Measurements from ENCODE around the gene GSE1. TPM values are rescaled to one million over a fixed set of nuclear protein-coding genes. Genes with fewer than 3 reads are reported as not detected.

The GSE1 gene
- total RNA-seq, 1 experiment from 2014 or later: 42.7 TPM

GRCh38 chr16:85707528-85708095 is 94.5 kb downstream of the GSE1 start:
- no peak overlapping the region for H3K4me3 ChIP-seq
- H3K27ac ChIP-seq: no peak overlapping the region
- H3K36me3 ChIP-seq: no peaks in the 10 kb centered on the region
- H3K27me3 ChIP-seq (replicated peaks): no peaks in the 10 kb centered on the region
- no peaks in the 10 kb centered on the region for H3K4me1 ChIP-seq (replicated peaks)
- H3K9me3 ChIP-seq (replicated peaks): peaks cover 9% of the 10 kb centered on the region
- no peak for DNase-seq (ENCODE audit: low read depth in 1 of 2, low spot score in 2 of 2)

- H3K27ac ChIP-seq: no peak overlapping the region
- H3K9me3 ChIP-seq (replicated peaks): peaks cover 9% of the 10 kb centered on the region
- no peak overlapping the region for H3K4me3 ChIP-seq
- H3K27me3 ChIP-seq (replicated peaks): no peaks in the 10 kb centered on the region
- no peaks in the 10 kb centered on the region for H3K36me3 ChIP-seq
- no peak for DNase-seq (ENCODE audit: low read depth in 1 of 2, low spot score in 2 of 2)
- H3K4me1 ChIP-seq (replicated peaks): no peaks in the 10 kb centered on the region
These were observed 95.2 kb downstream of the GSE1 start for GRCh38 chr16:85708338-85708737.

DNA sequence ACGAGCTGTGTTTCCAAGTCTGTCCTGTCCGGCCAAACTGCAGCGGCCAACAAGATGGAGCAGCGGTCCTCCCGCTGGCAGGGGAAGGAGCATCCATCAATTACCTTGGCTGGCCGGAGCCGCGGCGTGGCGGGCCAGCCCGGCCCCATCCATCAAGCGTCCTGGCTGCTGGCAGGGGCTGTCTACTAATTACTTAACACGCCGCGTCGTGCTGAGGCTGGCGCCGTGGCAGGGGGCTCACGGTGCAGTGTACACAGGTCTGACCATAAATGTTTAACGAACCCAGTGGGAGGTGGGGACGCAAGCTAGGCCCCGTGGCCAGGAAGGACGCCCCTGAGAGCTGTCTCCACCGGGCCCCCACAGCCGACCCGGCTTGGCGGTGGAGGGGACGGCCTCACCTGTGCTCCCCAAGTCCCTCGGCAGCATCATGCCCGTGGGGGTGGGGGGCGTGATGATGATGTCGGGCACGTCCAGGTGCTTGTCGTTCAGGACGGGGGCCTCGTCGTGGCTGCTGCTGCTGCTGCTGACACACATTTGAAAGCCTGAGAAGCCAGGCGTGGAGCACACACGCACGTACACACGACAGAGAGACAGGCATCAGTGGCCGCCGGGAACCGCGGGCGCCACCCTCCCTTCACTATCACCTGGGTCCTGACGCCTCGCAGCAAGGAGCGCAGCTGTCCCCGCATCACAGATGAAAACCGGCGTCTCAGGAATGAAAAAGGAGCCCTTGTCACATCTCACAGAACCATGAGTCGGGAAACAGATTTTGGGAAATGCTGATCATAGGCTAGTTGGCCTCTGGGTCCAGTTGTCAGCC is 96.9 kb downstream of the GSE1 start:
- H3K9me3 ChIP-seq (replicated peaks): peaks cover 9% of the 10 kb centered on the region
- no peaks in the 10 kb centered on the region for H3K27me3 ChIP-seq (replicated peaks)
- H3K4me1 ChIP-seq (replicated peaks): no peaks in the 10 kb centered on the region
- H3K4me3 ChIP-seq: no peak overlapping the region
- H3K27ac ChIP-seq: no peak overlapping the region
- no peak for DNase-seq (ENCODE audit: low read depth in 1 of 2, low spot score in 2 of 2)
- no peaks in the 10 kb centered on the region for H3K36me3 ChIP-seq

GRCh38 chr16:85710732-85711131 is 97.6 kb downstream of the GSE1 start:
- no peak overlapping the region for H3K4me3 ChIP-seq
- no peaks in the 10 kb centered on the region for H3K27me3 ChIP-seq (replicated peaks)
- peaks cover 9% of the 10 kb centered on the region for H3K9me3 ChIP-seq (replicated peaks)
- H3K4me1 ChIP-seq (replicated peaks): no peaks in the 10 kb centered on the region
- H3K36me3 ChIP-seq: no peaks in the 10 kb centered on the region
- no peak for DNase-seq (ENCODE audit: low read depth in 1 of 2, low spot score in 2 of 2)
- no peak overlapping the region for H3K27ac ChIP-seq

- H3K27ac ChIP-seq: no peak overlapping the region
- DNase-seq (ENCODE audit: low read depth in 1 of 2, low spot score in 2 of 2): no peak
- peaks cover 9% of the 10 kb centered on the region for H3K9me3 ChIP-seq (replicated peaks)
- H3K4me3 ChIP-seq: no peak overlapping the region
- no peaks in the 10 kb centered on the region for H3K27me3 ChIP-seq (replicated peaks)
- H3K36me3 ChIP-seq: no peaks in the 10 kb centered on the region
- no peaks in the 10 kb centered on the region for H3K4me1 ChIP-seq (replicated peaks)
These were observed 99.0 kb downstream of the GSE1 start for GRCh38 chr16:85711982-85712587.

GRCh38 chr16:85712801-85713200 is 99.7 kb downstream of the GSE1 start:
- Histone ChIP-seq H3K4me1 (replicated peaks) (no peaks in the 10 kb centered on the region), H3K9me3 (replicated peaks) (peaks cover 9% of the 10 kb centered on the region), H3K27ac (no peak overlapping the region), H3K36me3 (no peaks in the 10 kb centered on the region), H3K4me3 (no peak overlapping the region), H3K27me3 (replicated peaks) (no peaks in the 10 kb centered on the region)
- no peak for DNase-seq (ENCODE audit: low read depth in 1 of 2, low spot score in 2 of 2)

- Histone ChIP-seq H3K27me3 (replicated peaks) (no peaks in the 10 kb centered on the region), H3K9me3 (replicated peaks) (peaks cover 9% of the 10 kb centered on the region), H3K27ac (no peak overlapping the region), H3K36me3 (no peaks in the 10 kb centered on the region), H3K4me1 (replicated peaks) (no peaks in the 10 kb centered on the region), H3K4me3 (no peak overlapping the region)
- no peak for DNase-seq (ENCODE audit: low read depth in 1 of 2, low spot score in 2 of 2)
These were observed 102.3 kb downstream of the GSE1 start for GRCh38 chr16:85715169-85716021.

GRCh38 chr16:85716022-85716679 is 103.0 kb downstream of the GSE1 start:
- DNase-seq (ENCODE audit: low read depth in 1 of 2, low spot score in 2 of 2): no peak
- H3K27me3 ChIP-seq (replicated peaks): no peaks in the 10 kb centered on the region
- peaks cover 9% of the 10 kb centered on the region for H3K9me3 ChIP-seq (replicated peaks)
- H3K36me3 ChIP-seq: no peaks in the 10 kb centered on the region
- H3K27ac ChIP-seq: no peak overlapping the region
- no peak overlapping the region for H3K4me3 ChIP-seq
- H3K4me1 ChIP-seq (replicated peaks): no peaks in the 10 kb centered on the region

DNA sequence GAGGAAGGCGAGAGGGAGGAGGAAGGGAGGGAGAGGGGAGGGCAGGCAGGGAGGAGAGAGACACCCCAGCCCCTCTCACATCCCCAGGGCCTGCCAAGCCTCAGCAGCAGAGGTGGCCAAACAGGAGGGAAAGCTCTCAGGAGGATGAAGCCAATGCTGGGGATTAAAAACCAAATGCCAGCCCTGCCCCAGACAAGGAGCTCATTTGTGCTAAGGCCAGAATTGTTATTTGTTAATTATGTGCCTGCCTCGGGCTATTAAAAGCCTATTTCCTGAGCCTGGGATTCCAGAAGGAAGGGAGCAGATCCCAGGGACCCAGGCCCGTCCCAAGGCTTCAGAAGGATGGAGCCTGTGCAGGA is 103.5 kb downstream of the GSE1 start:
- no peak for DNase-seq (ENCODE audit: low read depth in 1 of 2, low spot score in 2 of 2)

GRCh38 chr16:85717393-85718152 is 104.5 kb downstream of the GSE1 start:
- no peak overlapping the region for H3K4me3 ChIP-seq
- H3K36me3 ChIP-seq: no peaks in the 10 kb centered on the region
- DNase-seq (ENCODE audit: low read depth in 1 of 2, low spot score in 2 of 2): peak; percentile 57 to 72
- no peaks in the 10 kb centered on the region for H3K27me3 ChIP-seq (replicated peaks)
- H3K4me1 ChIP-seq (replicated peaks): no peaks in the 10 kb centered on the region
- H3K9me3 ChIP-seq (replicated peaks): no peaks in the 10 kb centered on the region
- no peak overlapping the region for H3K27ac ChIP-seq

More for the DNA sequence above, 103.5 kb downstream of the GSE1 start:
- H3K4me1 ChIP-seq (replicated peaks): no peaks in the 10 kb centered on the region
- H3K9me3 ChIP-seq (replicated peaks): peaks cover 8% of the 10 kb centered on the region
- H3K27me3 ChIP-seq (replicated peaks): no peaks in the 10 kb centered on the region
- no peaks in the 10 kb centered on the region for H3K36me3 ChIP-seq
- H3K4me3 ChIP-seq: no peak overlapping the region
- H3K27ac ChIP-seq: no peak overlapping the region

DNA sequence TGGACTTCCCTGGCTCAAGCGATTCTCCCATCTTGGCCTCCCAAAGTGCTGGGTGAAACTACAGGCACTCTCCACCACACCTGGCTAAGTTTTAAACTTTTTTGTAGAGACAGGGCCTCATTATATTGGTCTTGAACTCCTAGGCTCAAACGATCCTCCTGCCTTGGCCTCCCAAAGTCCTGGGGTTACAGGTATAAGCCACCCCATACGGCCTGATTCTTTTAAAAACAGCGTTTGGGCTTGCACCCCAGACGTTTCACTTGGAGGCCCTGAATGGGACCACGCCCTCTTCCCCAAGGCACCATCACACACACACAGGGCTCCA is 105.0 kb downstream of the GSE1 start:
- Histone ChIP-seq H3K4me1 (replicated peaks) (no peaks in the 10 kb centered on the region), H3K27me3 (replicated peaks) (no peaks in the 10 kb centered on the region), H3K9me3 (replicated peaks) (no peaks in the 10 kb centered on the region), H3K4me3 (no peak overlapping the region), H3K36me3 (no peaks in the 10 kb centered on the region), H3K27ac (no peak overlapping the region)
- no peak for DNase-seq (ENCODE audit: low read depth in 1 of 2, low spot score in 2 of 2)

GRCh38 chr16:85718682-85719081 is 105.6 kb downstream of the GSE1 start:
- H3K27me3 ChIP-seq (replicated peaks): no peaks in the 10 kb centered on the region
- no peaks in the 10 kb centered on the region for H3K36me3 ChIP-seq
- no peak overlapping the region for H3K27ac ChIP-seq
- H3K4me3 ChIP-seq: no peak overlapping the region
- DNase-seq (ENCODE audit: low read depth in 1 of 2, low spot score in 2 of 2): no peak
- no peaks in the 10 kb centered on the region for H3K9me3 ChIP-seq (replicated peaks)
- H3K4me1 ChIP-seq (replicated peaks): no peaks in the 10 kb centered on the region

All from SJSA1 (cell line).